ENCODE measurements around the gene NRL. TPM values are rescaled to one million over a fixed set of nuclear protein-coding genes. Genes with fewer than 3 reads are reported as not detected.

Gene NRL
- total and polyA plus RNA-seq, 2 donors (not counting 1 experiment from before 2014, with no cell fraction given): 0.45 to 0.99 TPM

DNA sequence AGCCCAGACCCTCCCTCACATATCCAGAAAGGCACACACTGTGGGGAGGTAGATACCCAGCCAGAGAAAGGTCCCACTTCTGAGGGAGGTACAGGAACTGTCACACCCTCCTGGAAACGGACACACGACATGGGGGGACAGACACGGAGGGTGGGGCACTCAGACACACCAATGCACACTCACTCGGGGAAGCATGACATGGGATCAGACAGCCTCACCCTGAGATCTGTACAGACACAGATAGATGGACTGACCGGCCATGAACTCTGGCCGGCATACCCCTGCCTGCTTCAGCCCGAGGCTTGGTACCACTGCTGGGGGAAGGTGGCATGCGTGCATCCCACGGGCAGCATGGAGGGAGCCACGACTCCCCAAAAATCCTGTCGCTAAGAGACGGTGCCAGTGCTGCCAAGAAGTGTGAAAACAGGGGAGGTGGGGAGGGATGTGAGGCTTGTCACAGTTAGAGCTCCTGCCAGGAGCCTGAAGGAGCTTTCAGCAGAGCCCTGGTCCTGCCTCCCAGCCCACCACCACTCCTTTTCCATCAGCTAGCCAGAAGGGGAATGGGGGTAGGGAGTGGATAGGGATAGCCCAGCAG, 42.8 kb downstream of the NRL start:
- H3K27me3 ChIP-seq (ENCODE audit: control insufficient read depth, insufficient read depth, low read length): peaks cover 12% of the 10 kb centered on the region
- H4K20me1 ChIP-seq (ENCODE audit: control insufficient read depth, extremely low read depth, insufficient read depth, low read length): no peaks in the 10 kb centered on the region
- H3K79me2 ChIP-seq (ENCODE audit: control insufficient read depth, insufficient read depth, low read length): no peaks in the 10 kb centered on the region
- no peak overlapping the region for H3K4me3 ChIP-seq (replicated peaks in 1 of 4; ENCODE audit: control extremely low read depth in 1 of 4, insufficient read depth in 1 of 4, low read depth in 3 of 4, low read length in 4 of 4)
- no peaks in the 10 kb centered on the region for H3K36me3 ChIP-seq (ENCODE audit: control insufficient read depth, insufficient read depth, low read length)
- H3K4me1 ChIP-seq (ENCODE audit: control insufficient read depth, extremely low read depth, insufficient read depth, low read length): no peaks in the 10 kb centered on the region
- no peaks in the 10 kb centered on the region for H3K9me3 ChIP-seq (ENCODE audit: control insufficient read depth, insufficient read depth, low read depth, low read length)
- H2AFZ ChIP-seq (ENCODE audit: low read length): no peak overlapping the region
- TF ChIP-seq, protein P1, sequence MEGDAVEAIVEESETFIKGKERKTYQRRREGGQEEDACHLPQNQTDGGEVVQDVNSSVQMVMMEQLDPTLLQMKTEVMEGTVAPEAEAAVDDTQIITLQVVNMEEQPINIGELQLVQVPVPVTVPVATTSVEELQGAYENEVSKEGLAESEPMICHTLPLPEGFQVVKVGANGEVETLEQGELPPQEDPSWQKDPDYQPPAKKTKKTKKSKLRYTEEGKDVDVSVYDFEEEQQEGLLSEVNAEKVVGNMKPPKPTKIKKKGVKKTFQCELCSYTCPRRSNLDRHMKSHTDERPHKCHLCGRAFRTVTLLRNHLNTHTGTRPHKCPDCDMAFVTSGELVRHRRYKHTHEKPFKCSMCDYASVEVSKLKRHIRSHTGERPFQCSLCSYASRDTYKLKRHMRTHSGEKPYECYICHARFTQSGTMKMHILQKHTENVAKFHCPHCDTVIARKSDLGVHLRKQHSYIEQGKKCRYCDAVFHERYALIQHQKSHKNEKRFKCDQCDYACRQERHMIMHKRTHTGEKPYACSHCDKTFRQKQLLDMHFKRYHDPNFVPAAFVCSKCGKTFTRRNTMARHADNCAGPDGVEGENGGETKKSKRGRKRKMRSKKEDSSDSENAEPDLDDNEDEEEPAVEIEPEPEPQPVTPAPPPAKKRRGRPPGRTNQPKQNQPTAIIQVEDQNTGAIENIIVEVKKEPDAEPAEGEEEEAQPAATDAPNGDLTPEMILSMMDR (conservative IDR thresholded peaks at IDR 0.05 in 1 of 2, IDR thresholded peaks at IDR 0.05 in 1 of 2; ENCODE audit: low read depth in 1 of 2, low read length in 2 of 2): no peak
- no peak for TF ChIP-seq EZH2 (IDR thresholded peaks at IDR 0.05; ENCODE audit: low read length, missing control alignments)
- no peak overlapping the region for H3K9ac ChIP-seq (ENCODE audit: insufficient read depth, low read length)
- no peak overlapping the region for H3K4me2 ChIP-seq (ENCODE audit: extremely low read depth, insufficient read depth, low read length)
- DNase-seq (ENCODE audit: low read depth in 2 of 2): no peak
- H3K27ac ChIP-seq (ENCODE audit: insufficient read depth, low read length): no peak overlapping the region

DNA sequence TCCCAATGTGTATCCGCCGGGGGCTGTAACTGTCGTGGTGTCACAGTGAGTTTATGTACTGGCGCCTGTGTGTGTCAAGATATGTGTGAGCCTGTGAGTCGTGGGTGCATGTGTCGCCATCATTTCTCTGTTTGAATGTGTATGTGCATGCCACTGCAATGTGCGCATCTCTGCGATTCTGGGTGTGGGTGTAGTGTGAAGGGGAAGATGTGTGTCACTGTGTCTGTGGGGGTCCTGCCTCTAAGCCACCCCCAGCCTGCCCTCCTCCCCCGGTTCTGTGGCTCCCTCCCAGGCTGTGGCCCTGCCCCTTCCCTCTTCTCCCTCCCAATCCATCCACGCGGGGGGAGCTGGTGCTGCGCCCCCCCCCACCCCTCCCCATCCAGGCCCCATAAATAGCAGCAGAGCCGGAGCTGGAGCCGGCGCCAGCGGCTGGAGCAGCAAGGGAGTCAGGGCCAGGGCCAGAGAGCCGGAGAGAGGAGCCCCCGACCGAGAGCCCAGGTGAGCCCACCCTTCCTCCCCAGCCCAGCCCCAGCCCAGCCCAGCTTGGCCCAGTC, 43.5 kb downstream of the NRL start, which contains the start of gene CPNE6:
TSS of gene CPNE6 (plus strand) at position 419 of the 554 bp plus-strand sequence. CDS start 1,375 bp downstream, outside the sequence.
- DNase-seq (ENCODE audit: low read depth in 2 of 2): no peak
- TF ChIP-seq EZH2 (IDR thresholded peaks at IDR 0.05; ENCODE audit: low read length, missing control alignments): no peak
- TF ChIP-seq, protein P1 (conservative IDR thresholded peaks at IDR 0.05 in 1 of 2, IDR thresholded peaks at IDR 0.05 in 1 of 2; ENCODE audit: low read depth in 1 of 2, low read length in 2 of 2): no peak
- Histone ChIP-seq H3K27ac (ENCODE audit: insufficient read depth, low read length) (no peak within 1 kb of the TSS), H2AFZ (ENCODE audit: low read length) (no peak within 1 kb of the TSS), H3K9ac (ENCODE audit: insufficient read depth, low read length) (no peak within 1 kb of the TSS), H3K4me2 (ENCODE audit: extremely low read depth, insufficient read depth, low read length) (no peak within 1 kb of the TSS), H3K36me3 (ENCODE audit: control insufficient read depth, insufficient read depth, low read length) (no peaks in the 10 kb centered on the region), H3K27me3 (ENCODE audit: control insufficient read depth, insufficient read depth, low read length) (peaks cover 16% of the 10 kb centered on the region), H3K4me3 (replicated peaks in 1 of 4; ENCODE audit: control extremely low read depth in 1 of 4, insufficient read depth in 1 of 4, low read depth in 3 of 4, low read length in 4 of 4) (no peak within 1 kb of the TSS), H3K9me3 (ENCODE audit: control insufficient read depth, insufficient read depth, low read depth, low read length) (no peaks in the 10 kb centered on the region), H3K4me1 (ENCODE audit: control insufficient read depth, extremely low read depth, insufficient read depth, low read length) (no peaks in the 10 kb centered on the region), H3K79me2 (ENCODE audit: control insufficient read depth, insufficient read depth, low read length) (no peaks in the 10 kb centered on the region), H4K20me1 (ENCODE audit: control insufficient read depth, extremely low read depth, insufficient read depth, low read length) (no peaks in the 10 kb centered on the region)

DNA sequence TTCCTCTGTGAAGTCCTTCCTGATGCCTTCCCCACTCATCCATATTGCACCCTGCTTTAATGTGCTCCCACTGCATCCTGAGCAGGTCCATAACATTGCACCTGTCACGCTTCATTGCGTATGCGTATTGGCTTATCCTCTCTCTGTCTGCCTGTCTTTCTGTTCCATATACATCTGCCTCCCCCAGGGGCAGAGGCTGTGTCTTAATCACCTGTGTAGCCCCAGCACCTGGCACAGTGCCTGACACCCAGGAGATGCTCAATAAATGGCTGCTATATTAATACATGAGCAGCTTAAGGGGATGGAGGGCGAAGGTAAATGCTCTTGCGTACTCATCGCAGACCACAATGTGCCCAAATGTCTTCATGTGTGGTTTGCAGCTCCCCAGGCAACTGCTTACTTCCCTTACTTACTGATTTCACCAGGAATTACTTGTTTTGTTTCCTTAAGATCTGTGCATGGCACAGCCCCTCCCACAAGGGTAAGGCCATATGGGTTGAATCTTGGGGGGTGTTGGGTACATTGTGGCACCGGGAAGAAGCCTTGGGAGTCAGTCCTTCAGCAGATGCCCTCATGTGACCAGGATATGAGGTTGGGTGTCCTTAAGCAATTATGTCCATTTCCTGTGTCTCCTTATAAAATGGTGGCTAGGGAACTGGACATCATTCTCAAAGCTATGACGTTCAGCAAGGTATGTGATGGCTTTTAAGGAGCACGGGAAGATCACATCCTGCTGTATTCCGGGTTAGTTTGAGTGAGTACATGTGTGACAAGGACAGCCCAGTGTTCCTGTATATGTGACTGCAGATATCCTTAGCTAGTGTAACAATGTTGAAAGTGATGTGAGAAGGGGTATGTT, 44.2 kb downstream of the NRL start:
- no peak for TF ChIP-seq EZH2 (IDR thresholded peaks at IDR 0.05; ENCODE audit: low read length, missing control alignments)
- TF ChIP-seq, protein P1 (conservative IDR thresholded peaks at IDR 0.05 in 1 of 2, IDR thresholded peaks at IDR 0.05 in 1 of 2; ENCODE audit: low read depth in 1 of 2, low read length in 2 of 2): no peak
- H3K9me3 ChIP-seq (ENCODE audit: control insufficient read depth, insufficient read depth, low read depth, low read length): no peaks in the 10 kb centered on the region
- peaks cover 16% of the 10 kb centered on the region for H3K27me3 ChIP-seq (ENCODE audit: control insufficient read depth, insufficient read depth, low read length)
- H3K27ac ChIP-seq (ENCODE audit: insufficient read depth, low read length): no peak overlapping the region
- no peak overlapping the region for H3K4me3 ChIP-seq (replicated peaks in 1 of 4; ENCODE audit: control extremely low read depth in 1 of 4, insufficient read depth in 1 of 4, low read depth in 3 of 4, low read length in 4 of 4)
- H4K20me1 ChIP-seq (ENCODE audit: control insufficient read depth, extremely low read depth, insufficient read depth, low read length): no peaks in the 10 kb centered on the region
- H3K79me2 ChIP-seq (ENCODE audit: control insufficient read depth, insufficient read depth, low read length): no peaks in the 10 kb centered on the region
- no peak overlapping the region for H3K4me2 ChIP-seq (ENCODE audit: extremely low read depth, insufficient read depth, low read length)
- no peak overlapping the region for H2AFZ ChIP-seq (ENCODE audit: low read length)
- no peaks in the 10 kb centered on the region for H3K4me1 ChIP-seq (ENCODE audit: control insufficient read depth, extremely low read depth, insufficient read depth, low read length)
- H3K9ac ChIP-seq (ENCODE audit: insufficient read depth, low read length): no peak overlapping the region
- DNase-seq (ENCODE audit: low read depth in 2 of 2): no peak
- no peaks in the 10 kb centered on the region for H3K36me3 ChIP-seq (ENCODE audit: control insufficient read depth, insufficient read depth, low read length)

Measured in fibroblast of lung (primary cell).